Testis (tissue), 3 donors: ENCODE results near the gene ICA1. TPM values are rescaled to one million over a fixed set of nuclear protein-coding genes. Genes with fewer than 3 reads are reported as not detected.
A peak's percentile ranks its signal among the peaks of the same experiment; 100 is the strongest.

ENCODE experiments used
- DNase-seq: peaks from one replicate; pipeline ENCODE4 v3.0.0-alpha.2; 2019
- H3K27ac ChIP-seq, 2 donors: fragments of 200-600 bp; sonication (generic); one replicate each; pipeline ENCODE4 v1.5.1; 2019
- H3K27me3 ChIP-seq: fragments of 200-600 bp; sonication (generic); one replicate; pipeline ENCODE4 v1.5.1; 2019
- H3K36me3 ChIP-seq: fragments of 200-600 bp; sonication (generic); one replicate; pipeline ENCODE4 v1.5.1; 2017; ENCODE audit warnings: low read depth; ENCODE audit errors: missing control alignments
- H3K4me1 ChIP-seq: fragments of 200-600 bp; sonication (generic); one replicate; pipeline ENCODE4 v1.5.1; 2019
- H3K4me3 ChIP-seq, 2 donors: fragments of 200-600 bp; sonication (generic); one replicate each; pipeline ENCODE4 v1.5.1; 2017 to 2019
- H3K9me3 ChIP-seq: fragments of 200-600 bp; sonication (generic); one replicate; pipeline ENCODE4 v1.5.1; 2017
- POLR2A ChIP-seq: fragments of 450-650 bp; IDR thresholded peaks from one replicate; pipeline ENCODE4 v1.6.1; 2017; ENCODE audit warnings: antibody characterized with exemption, mild to moderate bottlenecking, moderate library complexity
- WGBS, 2 donors: methylation state at CpG; one replicate each; pipeline ENCODE4 v1.1.5; 2018; 5-methylcytosine and 5-hydroxymethylcytosine counted together
- intact Hi-C: fragments of 100-400 bp; cut with DNase I; formaldehyde crosslinking; loops from one replicate; pipeline ENCODE4 v1.15.1; 2023; ENCODE audit warnings: low total_unique reads
- polyA plus RNA-seq: library from polyadenylated mRNA; stranded (reverse); fragments of 350-450 nt; fragmentation: Illumina TruSeq; extraction: RNeasy Lipid Tissue Mini Kit (QIAGEN cat#74804); gene quantifications from one replicate; pipeline ENCODE4 v1.2.3, GENCODE V29; 2014; ENCODE audit warnings: low read depth, low replicate concordance; ENCODE audit not compliant: insufficient read depth
- total RNA-seq, 2 donors: library from RNA; depleted of rRNA; stranded (reverse); fragments of >200 nt; gene quantifications; one replicate each; pipeline ENCODE4 v1.2.3, GENCODE V29; 2016
- TF ChIP-seq, protein P1 (sequence below), 3 experiments: fragments of 450-650 bp in 2 of 3; fragments of 200-600 bp in 1 of 3; sonication (generic) in 1 of 3; IDR thresholded peaks; one replicate each; pipeline ENCODE4 v1.5.1; 2016 to 2019; ENCODE audit warnings: antibody characterized with exemption in 3 of 3, mild to moderate bottlenecking in 2 of 3, moderate library complexity in 1 of 3

Gene ICA1
- total and polyA plus RNA-seq, 3 donors from 2014 or later = 33.6 to 90.3 (median 76.1) TPM

DNA sequence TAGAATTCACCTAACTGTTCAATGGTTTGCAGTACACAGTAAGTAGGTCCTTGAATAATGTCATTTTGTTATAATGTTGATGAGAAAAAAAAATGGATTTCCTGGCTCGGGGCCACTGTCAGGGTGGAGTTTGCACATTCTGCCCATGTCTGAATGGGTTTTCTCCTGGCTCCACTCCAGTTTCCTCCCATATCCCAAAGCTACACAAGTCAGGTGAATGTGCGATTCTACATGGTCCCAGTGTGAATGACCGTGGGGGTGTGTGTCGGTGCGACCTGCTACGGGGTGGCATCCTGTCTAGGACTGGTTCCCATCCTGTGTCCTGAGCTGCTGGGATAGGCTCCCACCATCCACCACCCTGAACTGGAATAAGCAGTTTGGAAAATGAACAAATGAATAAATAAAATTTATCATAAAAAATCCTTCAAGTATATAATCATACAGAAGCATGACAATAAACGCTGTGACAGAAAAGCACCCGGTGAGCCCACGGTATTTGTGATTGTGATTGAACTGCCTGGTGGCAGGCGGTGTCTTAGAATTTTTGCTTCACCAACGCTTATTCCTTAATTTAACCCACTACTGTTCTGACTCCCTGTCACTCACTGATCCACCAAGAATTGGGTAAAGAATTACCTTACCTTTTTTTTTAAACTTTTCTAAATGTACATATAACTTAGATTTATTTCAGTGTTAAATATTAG, 114.1 kb downstream of the ICA1 start:
- no peak overlapping the region for H3K27ac ChIP-seq
- no peak for DNase-seq
- no peaks in the 10 kb centered on the region for H3K9me3 ChIP-seq
- no peaks in the 10 kb centered on the region for H3K36me3 ChIP-seq
- H3K4me3 ChIP-seq = no peak overlapping the region
- intact Hi-C loops = no loop called here
- TF ChIP-seq, protein P1, sequence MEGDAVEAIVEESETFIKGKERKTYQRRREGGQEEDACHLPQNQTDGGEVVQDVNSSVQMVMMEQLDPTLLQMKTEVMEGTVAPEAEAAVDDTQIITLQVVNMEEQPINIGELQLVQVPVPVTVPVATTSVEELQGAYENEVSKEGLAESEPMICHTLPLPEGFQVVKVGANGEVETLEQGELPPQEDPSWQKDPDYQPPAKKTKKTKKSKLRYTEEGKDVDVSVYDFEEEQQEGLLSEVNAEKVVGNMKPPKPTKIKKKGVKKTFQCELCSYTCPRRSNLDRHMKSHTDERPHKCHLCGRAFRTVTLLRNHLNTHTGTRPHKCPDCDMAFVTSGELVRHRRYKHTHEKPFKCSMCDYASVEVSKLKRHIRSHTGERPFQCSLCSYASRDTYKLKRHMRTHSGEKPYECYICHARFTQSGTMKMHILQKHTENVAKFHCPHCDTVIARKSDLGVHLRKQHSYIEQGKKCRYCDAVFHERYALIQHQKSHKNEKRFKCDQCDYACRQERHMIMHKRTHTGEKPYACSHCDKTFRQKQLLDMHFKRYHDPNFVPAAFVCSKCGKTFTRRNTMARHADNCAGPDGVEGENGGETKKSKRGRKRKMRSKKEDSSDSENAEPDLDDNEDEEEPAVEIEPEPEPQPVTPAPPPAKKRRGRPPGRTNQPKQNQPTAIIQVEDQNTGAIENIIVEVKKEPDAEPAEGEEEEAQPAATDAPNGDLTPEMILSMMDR (IDR thresholded peaks at IDR 0.05) = no peak
- TF ChIP-seq POLR2A = no peak
- H3K27me3 ChIP-seq = no peaks in the 10 kb centered on the region
- peaks cover 15% of the 10 kb centered on the region for H3K4me1 ChIP-seq
- WGBS, 2 donors = 58 to 74% methylated on average over 11 of the region's 11 CpGs

DNA sequence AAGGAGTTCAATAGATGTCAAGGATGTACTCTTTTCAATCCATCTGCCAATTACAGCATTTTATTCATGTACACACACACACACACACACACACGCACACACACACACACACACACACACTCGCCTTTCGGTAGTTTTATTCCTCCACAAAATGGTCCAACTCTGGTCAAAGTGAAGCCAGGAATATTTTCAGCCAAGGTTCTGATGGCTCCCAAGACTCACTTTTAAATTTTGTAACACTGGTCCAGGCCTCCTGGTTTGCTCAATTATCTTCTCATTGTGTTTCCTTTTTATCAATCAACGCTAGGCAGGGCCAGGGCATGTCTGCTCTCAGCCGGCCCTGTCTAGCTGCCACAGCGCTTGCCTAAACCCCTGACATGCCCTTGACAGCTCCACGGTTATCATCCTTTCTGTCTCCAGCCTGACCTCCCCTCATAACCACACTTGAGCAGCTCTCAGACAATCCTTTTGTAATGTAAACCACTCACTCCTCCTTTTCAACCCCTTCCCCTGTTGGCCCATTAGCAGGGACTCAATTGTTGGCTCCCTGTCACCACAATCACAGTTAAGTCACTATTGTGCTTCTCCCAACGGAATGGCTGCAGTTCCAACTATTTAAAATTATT, 115.1 kb downstream of the ICA1 start:
- intact Hi-C loops = no loop called here
- no peak for TF ChIP-seq POLR2A
- TF ChIP-seq, protein P1 (IDR thresholded peaks at IDR 0.05) = no peak
- Histone ChIP-seq H3K27ac (peak overlapping the region in 1 of 2 donors; percentile 14), H3K4me3 (no peak overlapping the region), H3K36me3 (no peaks in the 10 kb centered on the region), H3K27me3 (no peaks in the 10 kb centered on the region), H3K4me1 (peaks cover 15% of the 10 kb centered on the region), H3K9me3 (no peaks in the 10 kb centered on the region)
- 41 to 54% methylated on average over 8 of the region's 8 CpGs for WGBS, 2 donors
- DNase-seq = peak; percentile 79

DNA sequence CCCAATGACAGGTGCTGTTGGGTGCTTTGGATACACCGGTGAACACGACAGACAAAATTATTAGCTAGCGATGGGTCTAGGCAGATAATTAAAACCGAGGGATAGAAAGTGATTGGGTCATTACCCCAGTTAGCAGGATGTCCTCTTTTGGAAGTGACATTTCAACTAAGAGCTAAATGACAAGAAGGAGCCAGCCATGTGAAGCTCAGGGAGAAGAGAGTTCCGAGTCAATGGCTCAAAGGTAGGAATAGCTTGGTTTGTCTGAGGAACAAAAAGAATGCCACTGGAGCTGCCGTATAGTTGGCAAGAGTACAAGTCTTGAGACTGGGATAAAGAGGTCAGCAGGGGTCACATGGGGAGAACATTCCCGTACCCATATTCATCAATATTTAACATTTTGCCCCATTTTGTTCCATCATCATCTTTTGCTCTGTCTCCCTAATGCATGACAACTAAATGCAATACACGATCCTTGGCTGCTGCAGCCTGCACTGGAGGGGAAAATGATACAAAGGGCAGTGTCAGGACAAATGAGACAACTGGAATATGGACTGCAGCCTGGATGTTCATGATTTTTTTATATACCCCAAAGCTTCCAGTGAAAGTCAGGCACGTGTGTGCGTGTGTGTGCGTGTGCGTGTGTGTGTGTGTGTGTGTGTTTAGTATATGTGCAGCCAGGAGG, 115.7 kb downstream of the ICA1 start:
- Histone ChIP-seq H3K4me1 (peaks cover 14% of the 10 kb centered on the region), H3K9me3 (no peaks in the 10 kb centered on the region)
- intact Hi-C loops = no loop called here

DNA sequence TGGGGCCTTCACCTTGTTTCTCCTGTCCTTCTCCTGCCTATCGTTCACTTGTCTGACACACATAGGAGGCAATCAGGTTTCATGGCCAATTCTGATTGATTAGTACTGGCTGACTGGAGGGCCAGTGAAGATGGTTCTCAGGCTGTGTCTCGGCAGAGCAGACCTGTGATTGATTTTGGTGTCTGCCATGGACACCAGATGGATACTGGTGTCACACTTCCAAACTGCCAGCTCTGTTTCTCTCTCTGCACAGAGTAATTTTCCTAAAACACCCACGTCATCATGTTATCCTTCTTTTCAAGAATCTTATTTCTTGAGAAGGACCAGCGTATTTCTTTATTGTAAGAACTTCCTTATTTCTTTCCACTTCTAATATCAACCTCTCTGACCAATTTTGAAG, 117.1 kb downstream of the ICA1 start:
- peaks cover 10% of the 10 kb centered on the region for H3K4me1 ChIP-seq
- H3K4me3 ChIP-seq = no peak overlapping the region
- H3K36me3 ChIP-seq = no peaks in the 10 kb centered on the region
- WGBS, 2 donors = 68 to 71% methylated on average over 4 of the region's 4 CpGs
- intact Hi-C loops = no loop called here
- H3K27me3 ChIP-seq = no peaks in the 10 kb centered on the region
- H3K27ac ChIP-seq = no peak overlapping the region
- no peak for DNase-seq
- no peaks in the 10 kb centered on the region for H3K9me3 ChIP-seq
- no peak for TF ChIP-seq POLR2A
- TF ChIP-seq, protein P1 (IDR thresholded peaks at IDR 0.05) = no peak

More for the DNA sequence above, 115.7 kb downstream of the ICA1 start:
- WGBS, 2 donors = 59 to 63% methylated on average over 12 of the region's 12 CpGs
- no peak overlapping the region for H3K4me3 ChIP-seq
- H3K27me3 ChIP-seq = no peaks in the 10 kb centered on the region
- H3K27ac ChIP-seq = no peak overlapping the region
- no peaks in the 10 kb centered on the region for H3K36me3 ChIP-seq
- TF ChIP-seq, protein P1 (IDR thresholded peaks at IDR 0.05) = no peak
- TF ChIP-seq POLR2A = no peak
- no peak for DNase-seq
